Measurements from ENCODE around the gene FAM81A.
"Not testable (repeated sequence)": the region's sequence is repeated elsewhere in the genome, so short reads cannot be mapped to it uniquely, and the experiment has no call there.

Gene FAM81A

DNA sequence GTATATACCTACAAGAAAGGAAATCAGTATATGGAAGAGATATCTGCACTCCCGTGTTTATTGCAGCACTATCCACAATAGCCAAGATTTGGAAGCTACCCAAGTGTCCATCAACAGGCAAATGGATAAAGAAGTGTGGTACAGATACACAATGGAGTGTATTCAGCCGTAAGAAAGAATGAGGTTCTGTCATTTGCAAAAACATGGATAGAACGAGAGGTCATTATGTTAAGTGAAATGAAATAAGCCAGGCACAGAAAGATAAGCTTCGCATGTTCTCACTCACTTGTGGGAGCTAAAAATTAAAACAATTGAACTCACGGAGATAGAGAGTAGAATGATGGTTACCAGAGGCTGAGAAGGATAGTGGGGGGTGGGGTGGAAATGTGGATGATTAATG is 53.1 kb downstream of the FAM81A start:
- no peak for DNase-seq

DNA sequence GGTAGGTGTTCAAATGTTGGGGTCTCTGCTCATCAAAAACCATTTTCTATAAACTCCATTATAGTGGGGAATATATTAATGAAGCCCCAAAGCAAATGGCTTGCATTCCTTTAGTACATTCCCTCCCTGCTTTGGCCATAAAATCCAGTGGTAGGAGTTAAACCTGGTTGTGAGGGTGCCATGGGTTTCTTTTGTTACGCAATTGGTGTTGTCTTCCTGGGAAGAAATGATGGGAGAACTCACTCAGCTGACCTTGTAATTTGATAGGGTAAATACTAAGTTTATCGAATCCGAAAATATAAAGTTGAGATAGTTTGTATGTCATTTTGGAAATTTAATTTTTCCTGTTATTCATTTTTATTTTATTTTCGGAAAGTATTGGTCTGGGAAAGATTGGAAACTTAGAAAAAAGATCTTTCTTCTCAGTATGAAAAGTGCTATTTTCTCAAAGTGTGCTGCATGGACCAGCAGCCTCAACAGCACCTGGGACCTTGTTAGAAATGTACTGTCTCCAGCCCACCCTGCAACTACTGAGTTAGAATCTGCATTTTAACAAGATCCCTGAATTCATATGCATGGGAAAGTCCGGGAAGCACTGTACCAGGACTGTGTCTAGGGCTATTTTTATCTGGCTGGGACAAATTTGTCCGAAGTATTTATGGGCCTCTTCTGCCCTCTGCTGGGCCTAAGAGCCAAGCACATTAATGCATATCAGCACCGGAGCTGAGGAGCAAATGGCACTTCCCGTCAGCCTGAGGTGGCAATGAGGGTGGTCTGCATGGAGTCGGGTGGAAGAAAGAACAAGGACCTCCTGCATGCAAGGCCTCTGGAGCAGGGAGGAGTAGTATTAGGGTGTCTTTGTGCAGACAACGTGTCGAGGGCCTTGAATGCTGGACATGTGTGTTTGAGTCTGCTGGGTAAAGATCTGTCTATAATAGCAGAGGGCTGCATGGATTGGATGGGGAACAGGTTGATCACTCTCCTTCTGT is 54.7 kb downstream of the FAM81A start:
- DNase-seq: peak; percentile 45 to 49

DNA sequence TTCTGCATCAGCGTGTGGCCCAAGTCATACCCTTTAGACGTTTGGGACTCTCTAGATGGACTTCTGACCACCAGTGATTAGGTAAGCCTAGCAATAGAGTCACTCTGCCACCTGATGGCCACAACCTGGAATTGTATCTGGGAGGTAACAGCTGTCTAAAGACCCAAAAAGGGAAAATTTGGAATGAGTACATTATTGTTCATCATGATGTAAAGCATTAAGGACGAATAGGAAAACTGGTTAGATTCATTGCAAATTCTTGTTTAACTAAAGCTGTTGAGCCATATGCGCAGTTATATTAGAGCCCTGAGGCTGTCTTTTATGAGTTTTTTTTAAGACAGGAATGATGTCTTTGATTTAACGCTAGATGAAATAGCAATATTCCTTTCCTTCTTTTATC is 63.6 kb downstream of the FAM81A start:
- DNase-seq: no peak

DNA sequence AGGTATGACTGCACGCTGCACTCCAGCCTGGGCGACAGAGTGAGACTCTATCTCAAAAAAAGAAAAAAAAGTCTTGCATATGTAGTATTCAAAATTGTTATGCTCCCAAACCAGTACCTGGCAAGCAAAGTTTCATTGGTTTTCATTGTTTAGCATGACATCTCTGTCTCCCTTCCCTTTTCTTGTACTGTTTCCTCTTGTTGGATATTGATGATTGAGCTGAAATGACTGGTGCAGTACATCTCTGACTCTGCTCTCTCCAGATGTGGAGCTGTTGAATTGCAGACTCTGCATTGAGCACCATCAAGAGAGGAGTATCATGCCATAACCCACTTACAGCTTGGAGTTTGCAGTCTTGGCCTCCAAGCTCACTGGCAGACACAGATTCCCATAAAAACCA is 77.2 kb downstream of the FAM81A start:
- no peak for DNase-seq

DNA sequence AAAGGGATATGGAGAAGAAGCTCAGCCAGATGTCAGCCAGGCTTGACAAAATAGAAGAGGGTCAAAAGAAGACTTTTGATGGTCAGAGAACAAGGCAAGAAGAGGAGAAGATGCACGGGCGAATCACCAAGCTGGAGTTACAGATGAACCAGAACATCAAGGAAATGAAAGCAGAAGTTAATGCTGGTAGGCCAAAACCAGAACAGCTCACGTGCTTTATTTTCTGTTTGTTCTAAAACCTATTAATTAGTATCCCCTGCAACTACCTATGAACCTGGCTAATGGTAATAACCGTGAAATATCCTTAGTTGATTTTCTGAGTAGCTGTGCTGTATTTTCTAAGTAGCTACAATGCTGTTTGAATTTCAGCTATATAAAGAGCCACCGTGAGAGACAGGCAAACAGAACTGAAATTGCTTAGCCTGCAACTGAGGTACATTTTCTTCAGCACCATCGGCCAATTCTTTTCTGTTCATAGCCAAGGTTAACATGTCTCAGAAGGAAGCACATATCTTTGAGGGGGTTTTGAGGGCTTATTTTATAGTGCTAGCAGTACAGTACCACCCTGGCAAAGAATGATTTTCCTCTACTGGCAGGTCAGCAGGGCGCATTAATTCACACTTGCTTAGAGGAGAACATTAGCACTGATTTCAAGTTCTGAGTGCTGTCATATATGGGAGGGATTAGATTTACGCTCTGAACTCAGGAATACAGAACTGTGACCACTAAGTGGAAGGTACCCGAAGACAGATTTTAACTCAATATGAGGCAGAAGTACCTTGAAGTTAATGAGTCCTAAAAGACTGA is 78.9 kb downstream of the FAM81A start:
- no peak for DNase-seq

DNA sequence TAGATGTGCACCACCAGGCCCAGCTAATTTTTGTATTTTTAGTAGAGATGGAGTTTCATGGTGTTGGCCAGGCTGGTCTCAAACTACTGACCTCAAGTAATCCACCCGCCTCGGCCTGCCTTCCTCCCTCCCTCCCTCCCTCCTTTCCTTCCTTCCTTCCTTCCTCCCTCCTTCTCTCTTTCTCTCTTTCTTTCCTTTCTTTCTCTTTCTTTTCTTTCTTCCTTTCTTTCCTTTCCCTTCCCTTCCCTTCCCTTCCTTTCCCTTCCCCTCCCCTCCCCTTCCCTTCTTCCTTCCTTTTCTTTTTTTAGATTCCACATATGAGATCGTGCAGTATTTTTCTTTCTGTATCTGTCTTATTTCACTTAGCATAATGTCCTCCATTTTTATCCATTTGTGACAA is 81.3 kb downstream of the FAM81A start:
- DNase-seq: no peak

DNA sequence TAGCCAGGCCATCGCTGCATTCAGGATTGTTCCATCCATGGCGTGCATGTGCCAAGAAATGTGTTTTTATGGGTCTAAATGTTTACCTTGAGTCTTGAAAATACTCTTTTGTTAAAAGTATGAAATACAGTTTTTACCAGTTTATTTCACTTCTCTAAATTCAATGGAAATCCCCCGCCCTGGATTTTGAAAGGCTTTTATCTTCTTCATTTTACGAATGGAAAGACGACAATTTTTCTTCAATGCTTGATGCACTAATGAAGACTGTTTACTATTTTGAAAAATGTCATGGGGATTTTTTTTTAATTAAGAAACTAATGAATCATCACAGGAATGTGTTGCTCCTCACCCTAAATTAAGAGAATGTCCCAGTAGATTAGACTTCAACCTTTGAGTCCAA is 83.5 kb downstream of the FAM81A start:
- DNase-seq: no peak

DNA sequence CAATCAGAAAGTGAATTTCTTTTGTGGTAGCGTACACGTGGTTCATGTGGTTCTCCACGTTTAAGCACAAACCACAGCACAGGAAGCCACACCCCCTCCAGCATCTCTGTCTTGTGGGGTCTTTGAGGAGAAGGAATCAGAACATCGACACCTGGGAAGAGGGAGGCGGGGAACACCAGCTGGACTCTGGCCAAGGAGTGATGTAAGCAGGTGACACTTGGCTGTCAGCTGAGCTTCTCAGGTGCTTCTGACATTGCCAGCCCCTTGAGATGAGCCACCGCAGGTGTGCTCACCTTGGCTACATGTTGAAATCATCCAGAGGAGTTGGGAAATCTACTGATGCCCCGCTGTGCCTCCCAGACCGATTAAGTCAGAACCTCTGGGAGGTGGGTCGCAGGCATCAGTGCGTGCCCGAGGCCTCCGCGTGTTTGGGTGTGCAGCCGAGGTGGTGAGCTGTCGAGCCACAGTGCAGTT is 85.0 kb downstream of the FAM81A start:
- DNase-seq: no peak

DNA sequence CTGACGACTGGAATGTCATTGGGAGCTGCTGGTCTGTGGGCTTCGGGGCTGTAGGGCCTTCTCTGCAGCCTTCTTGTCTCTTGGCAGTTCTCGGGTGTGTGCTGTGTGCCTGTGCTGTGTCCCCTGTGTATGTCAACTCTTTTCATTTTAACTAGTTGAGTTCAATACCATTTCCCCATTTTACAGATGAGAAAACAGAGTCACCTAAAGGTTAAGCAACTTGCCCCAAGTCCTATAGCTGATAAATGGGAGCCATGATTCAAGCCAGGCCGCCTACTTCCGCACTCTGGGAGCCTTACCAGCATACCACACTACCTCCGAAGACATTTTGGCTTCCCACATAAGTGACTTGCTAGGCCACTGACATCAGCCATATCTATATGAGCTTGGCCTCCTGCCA is 85.7 kb downstream of the FAM81A start:
- DNase-seq: no peak

DNA sequence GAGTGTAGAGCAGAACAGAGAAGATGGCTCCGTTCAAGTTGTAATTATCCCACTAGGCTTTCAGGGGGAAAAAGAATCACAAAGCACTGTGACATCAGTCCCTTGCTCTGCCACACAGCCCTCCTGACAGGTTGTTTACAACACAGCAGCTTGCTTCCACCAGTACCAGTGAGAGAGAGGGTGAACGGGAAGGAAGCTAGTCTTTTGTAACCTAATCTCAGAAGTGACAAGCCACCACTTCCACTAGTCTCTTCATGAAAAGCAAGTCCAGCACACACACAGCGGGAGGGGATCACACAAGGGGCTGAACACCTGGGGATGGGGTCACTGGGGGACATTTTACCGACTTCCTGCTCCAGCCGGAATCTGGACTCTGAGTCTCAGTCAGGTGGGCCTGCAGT is 86.3 kb downstream of the FAM81A start:
- no peak for DNase-seq

DNA sequence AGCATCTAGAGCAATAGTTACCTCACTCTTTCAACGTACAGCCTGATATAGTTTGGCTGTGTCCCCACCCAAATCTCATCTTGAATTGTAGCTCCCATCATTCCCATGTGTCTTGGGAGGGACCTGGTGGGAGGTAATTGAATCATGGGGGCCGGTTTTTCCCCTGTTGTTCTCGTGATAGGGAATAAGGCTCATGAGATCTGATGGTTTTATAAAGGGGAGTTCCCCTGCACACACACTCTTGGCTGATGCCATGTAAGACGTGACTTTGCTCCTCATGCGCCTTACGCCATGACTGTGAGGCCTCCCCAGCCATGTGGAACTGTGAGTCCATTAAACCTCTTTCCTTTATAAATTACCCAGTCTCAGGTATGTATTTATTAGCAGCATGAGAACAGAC is 88.5 kb downstream of the FAM81A start:
- DNase-seq: not testable (repeated sequence)

DNA sequence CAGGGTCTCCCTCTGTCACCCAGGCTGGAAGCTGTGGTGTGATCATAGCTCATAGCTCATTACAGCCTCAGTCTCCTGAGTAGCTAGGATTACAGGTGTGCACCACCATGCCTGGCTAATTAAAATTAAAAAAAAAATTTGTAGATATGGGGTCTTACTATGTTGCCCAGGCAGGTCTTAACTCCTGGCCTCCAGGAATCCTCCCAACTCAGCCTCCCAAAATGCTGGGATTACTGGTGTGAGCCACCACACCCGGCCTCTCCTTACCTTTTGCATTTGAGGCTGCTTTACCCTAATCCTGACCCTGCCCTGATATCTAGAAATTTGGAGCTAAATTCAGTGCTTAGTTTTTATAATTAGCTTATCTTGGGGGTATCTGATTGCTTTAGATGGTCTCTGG is 90.4 kb downstream of the FAM81A start:
- no peak for DNase-seq

DNA sequence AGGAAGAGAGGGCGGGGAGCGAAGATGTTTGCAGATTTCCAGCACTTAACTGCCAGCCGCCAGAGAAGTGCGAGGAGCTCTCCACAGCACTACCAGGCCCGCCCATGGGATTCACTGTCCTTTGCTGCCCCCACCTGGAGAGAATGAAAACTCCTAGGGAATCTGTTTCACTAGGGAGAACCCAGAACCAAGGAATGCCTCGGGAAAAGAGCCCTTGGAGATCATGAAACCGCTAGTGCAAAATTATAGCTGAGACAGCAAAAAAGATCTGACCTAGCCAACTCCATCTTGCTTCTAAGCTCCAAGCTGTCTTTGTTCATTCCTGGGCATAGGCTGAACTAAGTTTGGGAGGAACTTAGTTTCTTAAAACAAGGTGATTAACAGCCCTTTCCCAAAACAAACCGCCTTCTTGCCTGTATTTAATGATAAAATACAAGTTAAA is 91.0 kb downstream of the FAM81A start:
- DNase-seq: peak; percentile 68 to 78

DNA sequence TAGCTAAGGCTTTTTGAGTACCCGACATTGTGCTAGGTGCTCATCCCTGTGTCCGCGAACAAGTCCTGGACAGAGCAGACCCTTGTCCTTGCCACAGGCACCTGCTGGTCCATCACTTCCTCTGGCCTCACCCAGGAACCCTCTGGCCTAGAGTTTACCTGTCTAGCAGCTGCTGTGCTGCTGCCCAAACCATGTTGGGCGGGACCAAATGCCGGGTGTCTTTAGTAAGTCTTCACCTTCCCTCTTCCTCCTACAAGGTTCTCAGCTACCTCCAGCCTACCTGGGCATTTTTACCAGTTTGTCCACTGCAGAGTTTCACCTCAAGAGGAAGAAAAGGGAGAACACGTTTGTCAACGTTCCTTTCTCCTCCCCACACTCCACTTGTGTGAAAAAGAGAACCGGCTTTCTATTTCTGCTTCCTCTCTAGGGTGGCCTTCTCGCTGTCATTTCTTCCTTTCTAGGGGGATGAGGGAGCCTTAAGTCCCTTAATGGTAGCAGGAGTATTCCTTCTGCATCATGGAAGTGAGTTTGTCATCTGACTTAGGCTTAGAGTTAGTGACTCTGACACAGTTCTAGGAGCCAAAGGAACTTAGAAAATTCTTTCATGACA is 93.2 kb downstream of the FAM81A start:
- no peak for DNase-seq

DNA sequence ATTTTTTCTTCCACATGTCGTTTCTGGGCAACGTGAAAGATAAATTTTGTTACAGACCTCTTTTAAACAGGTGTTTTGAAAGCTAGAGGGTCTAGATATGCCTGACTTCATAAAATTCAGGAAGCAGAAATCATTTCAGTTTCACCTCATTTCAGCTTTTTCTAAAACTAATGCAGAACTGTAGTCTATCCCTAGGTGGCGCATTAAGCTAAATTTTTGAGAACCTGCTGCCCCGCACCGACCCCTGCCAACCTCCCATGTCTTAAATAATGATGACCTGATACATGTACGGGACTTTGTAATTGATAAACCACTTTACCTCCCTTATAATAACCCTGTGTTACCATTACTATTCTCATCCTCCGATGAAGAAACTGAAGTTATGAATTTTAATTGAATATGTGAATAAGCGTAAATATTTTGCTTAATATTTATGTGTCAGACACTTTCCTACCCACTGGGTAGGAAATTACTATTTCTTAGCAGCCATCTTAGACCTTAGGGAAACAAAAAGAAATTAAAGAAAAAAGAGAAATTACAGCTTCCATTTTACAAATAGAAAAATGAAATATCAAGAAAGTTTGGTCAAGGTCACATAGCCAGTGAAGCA is 94.9 kb downstream of the FAM81A start:
- DNase-seq: peak in 1 of 2 donors; percentile 35

DNA sequence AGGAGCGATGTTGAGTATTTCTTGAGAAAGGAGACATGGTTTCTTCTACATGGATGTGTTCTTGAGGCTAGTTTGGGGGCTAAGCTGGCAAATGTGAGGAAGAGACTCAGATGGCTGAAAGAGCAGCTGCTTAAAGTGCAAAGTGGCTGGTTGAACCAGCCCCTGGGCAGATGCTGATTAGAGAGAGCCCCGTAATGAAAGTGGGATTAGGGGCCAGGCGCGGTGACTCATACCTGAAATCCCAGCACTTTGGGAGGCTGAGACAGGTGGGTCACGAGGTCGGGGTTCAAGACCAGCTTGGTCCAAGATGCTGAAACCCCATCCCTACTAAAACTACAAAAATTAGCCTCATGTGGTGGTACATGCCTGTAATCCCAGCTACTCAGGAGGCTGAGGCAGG is 98.6 kb downstream of the FAM81A start:
- no peak for DNase-seq

DNA sequence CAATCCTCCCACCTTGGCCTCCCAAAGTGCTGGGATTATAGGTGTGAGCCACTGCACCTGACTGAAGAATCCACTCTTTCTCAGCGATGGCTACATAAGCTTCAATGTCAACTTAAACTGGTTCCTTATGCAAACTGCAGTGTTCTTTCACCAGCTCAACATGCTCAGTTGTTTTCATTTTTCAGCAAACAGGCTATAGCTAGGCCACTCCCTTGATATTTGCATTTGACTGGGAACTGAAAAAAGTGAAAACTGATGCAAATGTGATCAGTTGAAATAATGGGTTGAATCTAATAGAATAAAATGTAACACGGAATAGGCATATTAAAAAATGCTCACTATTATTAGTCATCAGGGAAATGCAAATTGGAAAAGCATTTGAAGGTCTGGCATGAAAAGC is 99.4 kb downstream of the FAM81A start:
- DNase-seq: no peak

DNA sequence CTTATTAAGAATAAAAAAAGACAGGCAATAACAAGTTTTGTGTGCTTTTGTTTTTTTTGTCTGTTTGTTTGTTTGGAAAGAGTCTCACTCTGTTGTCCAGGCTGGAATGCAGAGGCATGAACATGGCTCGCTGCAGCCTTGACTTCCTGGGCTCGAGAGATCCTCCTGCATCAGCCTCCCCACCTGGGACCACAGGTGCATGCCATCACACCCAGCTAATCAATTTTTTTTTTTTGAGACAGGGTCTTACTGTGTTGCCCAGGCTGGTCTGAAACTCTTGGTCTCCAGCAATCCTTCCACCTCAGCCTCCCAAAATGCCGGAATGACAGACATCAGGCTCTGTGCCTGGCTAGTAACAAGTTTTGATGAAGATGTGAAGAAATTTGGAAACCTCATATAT is 100.5 kb downstream of the FAM81A start:
- no peak for DNase-seq

DNA sequence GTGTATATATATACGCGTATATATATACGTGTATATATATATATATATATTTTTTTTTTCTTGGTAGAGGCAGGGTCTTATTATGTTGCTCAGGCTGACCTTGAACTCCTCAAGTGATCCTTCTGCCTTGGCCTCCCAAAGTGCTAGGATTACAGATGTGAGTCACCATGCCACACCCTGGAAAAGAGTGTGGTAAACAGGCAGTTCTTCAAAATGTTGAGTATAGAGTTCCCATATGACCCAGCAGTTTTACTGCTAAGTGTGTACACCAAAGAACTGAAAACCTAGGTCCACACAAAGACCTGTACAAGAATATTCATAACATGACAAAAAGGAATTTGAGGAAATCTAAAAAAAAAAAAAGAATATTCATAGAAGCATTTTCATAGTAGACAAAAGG is 101.8 kb downstream of the FAM81A start:
- no peak for DNase-seq

DNA sequence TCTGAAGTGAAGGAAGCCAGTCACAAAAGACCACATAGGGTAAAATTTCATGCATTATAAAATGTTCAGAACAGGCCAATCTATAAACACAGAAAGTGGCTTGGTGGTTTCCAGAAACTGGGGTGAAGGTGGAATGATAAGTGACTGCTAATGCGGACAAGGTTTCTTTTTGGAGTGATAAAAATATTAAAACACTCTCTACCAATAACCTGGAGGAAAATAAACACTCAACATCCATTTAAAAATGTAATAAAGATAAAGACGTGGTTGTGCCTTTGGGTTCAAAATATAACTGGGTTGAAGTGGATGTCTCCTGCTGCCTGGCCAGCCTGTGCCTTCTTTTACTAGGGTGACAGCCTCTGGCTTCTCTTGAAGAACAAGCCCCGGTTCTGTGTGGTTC is 102.7 kb downstream of the FAM81A start:
- DNase-seq: no peak

DNA sequence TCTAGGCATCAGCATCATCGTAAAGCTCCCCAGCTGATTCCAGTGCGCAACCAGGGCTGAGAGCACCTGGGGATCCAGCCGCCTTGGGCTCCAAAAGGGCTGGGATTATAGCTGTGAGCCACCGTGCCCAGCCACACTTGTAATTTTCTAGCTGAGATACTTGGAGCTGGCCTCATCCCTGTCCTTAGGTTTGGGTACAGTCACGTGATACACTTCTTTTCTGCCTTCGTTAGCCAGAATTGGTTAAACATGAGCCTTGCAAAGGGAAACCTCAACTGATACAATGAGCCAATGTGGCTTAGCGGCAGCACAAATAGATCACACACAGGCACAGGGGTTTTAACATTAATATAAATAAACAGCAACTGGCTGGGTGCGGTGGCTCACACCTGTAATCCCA is 103.8 kb downstream of the FAM81A start:
- DNase-seq: no peak

DNA sequence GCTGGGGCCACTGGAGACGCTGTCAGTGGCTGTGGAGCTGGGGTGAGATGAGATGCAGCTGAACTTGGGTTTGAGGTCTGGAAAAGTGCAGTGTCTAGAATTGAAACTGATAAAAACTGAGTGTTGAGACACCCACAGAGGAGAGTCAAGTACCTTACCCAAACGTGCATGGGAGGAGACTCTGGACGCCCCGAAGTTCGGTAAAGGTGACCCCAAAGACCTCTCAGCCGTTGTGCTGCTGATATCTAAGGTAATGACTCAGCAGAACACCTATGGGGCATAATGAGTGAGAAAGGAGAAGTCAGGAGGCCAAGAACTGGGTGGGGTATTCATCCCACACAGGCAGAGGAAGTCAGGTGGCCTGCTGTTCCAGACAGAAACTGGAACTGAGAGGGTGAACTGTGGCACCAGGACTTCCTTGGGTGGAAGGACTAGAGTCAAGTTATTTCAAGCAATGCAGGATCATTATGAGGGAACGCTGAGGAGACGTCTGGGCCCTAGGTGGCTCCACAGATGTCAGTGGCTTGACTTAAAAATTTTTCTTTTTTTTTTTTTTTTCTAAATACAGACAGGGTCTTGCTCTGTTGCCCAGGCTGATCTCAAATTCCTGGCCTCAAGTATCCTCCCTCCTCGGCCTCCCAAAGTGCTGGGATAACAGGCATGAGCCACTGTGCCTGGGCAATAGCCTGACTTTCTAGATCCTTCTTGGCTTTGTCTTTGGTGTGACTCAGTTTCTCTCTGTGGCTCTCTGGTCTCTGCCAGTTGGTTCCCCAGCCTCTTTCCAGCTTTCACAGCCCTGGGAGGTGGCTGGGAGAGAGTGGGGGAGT is 105.9 kb downstream of the FAM81A start:
- no peak for DNase-seq

Measured in stimulated activated CD4-positive, alpha-beta T cell treated with anti-CD3 and anti-CD28 coated beads, Interleukin-2, amount 100 ng/mL, for 24 hours (primary cell).